Lower lobe of right lung (tissue), 2 donors: ENCODE measurements around the gene TMEM200B. TPM values are rescaled to one million over a fixed set of nuclear protein-coding genes. Genes with fewer than 3 reads are reported as not detected.
"Not testable (repeated sequence)": the region's sequence is repeated elsewhere in the genome, so short reads cannot be mapped to it uniquely, and the experiment has no call there.

ENCODE experiments used
- ATAC-seq, 2 donors: fragments of 200-7000 bp; cut with Tn5 transposase; one replicate each; pipeline ENCODE4 v1.9.1; 2020 to 2022; ENCODE audit warnings: mild to moderate bottlenecking in 2 of 2, moderate library complexity in 2 of 2
- DNase-seq: peaks from one replicate; pipeline ENCODE4 v3.0.0-alpha.2; 2020
- H3K27ac ChIP-seq: fragments of 200-600 bp; one replicate; pipeline ENCODE4 v1.8.0; 2022
- H3K27me3 ChIP-seq: fragments of 200-600 bp; one replicate; pipeline ENCODE4 v1.8.0; 2022; ENCODE audit warnings: low read depth
- H3K36me3 ChIP-seq: fragments of 200-600 bp; one replicate; pipeline ENCODE4 v1.8.0; 2022; ENCODE audit warnings: mild to moderate bottlenecking
- H3K4me1 ChIP-seq: fragments of 200-600 bp; one replicate; pipeline ENCODE4 v1.8.0; 2022
- H3K4me3 ChIP-seq: fragments of 200-600 bp; one replicate; pipeline ENCODE4 v1.8.0; 2022; ENCODE audit warnings: mild to moderate bottlenecking
- H3K9me3 ChIP-seq: fragments of 200-600 bp; one replicate; pipeline ENCODE4 v1.8.0; 2022
- CTCF ChIP-seq: fragments of 200-600 bp; IDR thresholded peaks from one replicate; pipeline ENCODE4 v1.8.0; 2022; ENCODE audit warnings: antibody characterized with exemption, mild to moderate bottlenecking
- intact Hi-C: fragments of 100-400 bp; cut with DNase I; formaldehyde crosslinking; loops from one replicate; pipeline ENCODE4 v1.11.0; 2022
- total RNA-seq: library from RNA; stranded (reverse); fragmentation: NEBNext Ultra II Directional; extraction: Animal tissue kit (Norgen Biotek cat#: 25700); gene quantifications from one replicate; pipeline ENCODE4 v1.2.1, GENCODE V29; 2021
- donor health status: DM: no; HTN: yes; CAD: no; lungs with severe emphysema.

The TMEM200B gene
- total RNA-seq, 1 donor from 2014 or later = 4.3 TPM

- Histone ChIP-seq H3K36me3 (peaks cover 73% of the 10 kb centered on the region), H3K27ac (no peak overlapping the region), H3K4me1 (peaks cover 42% of the 10 kb centered on the region), H3K27me3 (no peaks in the 10 kb centered on the region), H3K9me3 (no peaks in the 10 kb centered on the region), H3K4me3 (no peak overlapping the region)
- DNase-seq = no peak
- ATAC-seq = no peak
- intact Hi-C loops = no loop called here
- no peak for TF ChIP-seq CTCF
These were observed 36.1 kb upstream of the TMEM200B start for GRCh38 chr1:29159773-29160172.

GRCh38 chr1:29157269-29157601, 33.5 kb upstream of the TMEM200B start:
- Histone ChIP-seq H3K4me3 (no peak overlapping the region), H3K4me1 (peaks cover 33% of the 10 kb centered on the region), H3K27ac (no peak overlapping the region), H3K27me3 (no peaks in the 10 kb centered on the region), H3K9me3 (no peaks in the 10 kb centered on the region), H3K36me3 (peaks cover 82% of the 10 kb centered on the region)
- no peak for ATAC-seq
- TF ChIP-seq CTCF = no peak
- no peak for DNase-seq
- intact Hi-C loops = no loop called here

- intact Hi-C loops = no loop called here
- Histone ChIP-seq H3K27me3 (no peaks in the 10 kb centered on the region), H3K27ac (peak overlapping the region; percentile 20), H3K36me3 (peaks cover 88% of the 10 kb centered on the region), H3K9me3 (no peaks in the 10 kb centered on the region), H3K4me3 (no peak overlapping the region), H3K4me1 (peaks cover 27% of the 10 kb centered on the region)
- TF ChIP-seq CTCF = no peak
- no peak for DNase-seq
- peak in 1 of 2 donors; percentile 34 for ATAC-seq
These were observed 33.0 kb upstream of the TMEM200B start for GRCh38 chr1:29156543-29157268.

DNA sequence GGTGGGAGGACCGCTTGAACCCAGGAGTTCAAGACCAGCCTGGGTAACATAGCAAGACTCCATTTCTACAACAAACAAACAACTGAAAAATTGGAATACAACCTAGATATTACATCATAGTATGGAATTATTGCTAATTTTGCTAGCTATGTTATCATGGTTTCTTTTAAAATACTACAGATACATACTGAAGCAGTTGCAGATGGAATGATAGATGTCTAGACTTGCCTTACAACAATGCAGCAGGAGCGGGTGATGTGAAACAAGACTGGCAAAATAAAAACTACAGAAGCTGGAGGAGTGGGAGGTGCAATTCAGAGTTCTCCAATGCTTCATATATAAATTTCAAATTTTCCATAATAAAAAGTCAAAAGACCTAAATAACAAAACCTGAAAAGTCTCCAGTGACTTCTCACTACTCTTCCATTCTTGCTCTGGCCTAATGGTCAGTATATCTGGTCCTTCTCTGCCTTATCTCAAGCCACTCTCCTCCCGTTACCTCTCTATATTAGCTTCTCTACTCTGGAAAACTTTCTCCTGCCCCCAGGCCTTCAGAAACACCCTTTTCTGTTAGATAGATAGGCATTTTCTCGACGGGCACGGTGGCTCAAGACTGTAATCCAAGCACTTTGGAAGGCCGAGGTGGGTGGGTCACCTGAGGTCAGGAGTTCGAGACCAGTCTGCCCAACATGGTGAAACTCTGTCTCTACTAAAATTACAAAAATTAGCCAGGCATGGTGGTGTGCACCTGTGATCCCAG, 28.5 kb upstream of the TMEM200B start:
- TF ChIP-seq CTCF = no peak
- no peak for ATAC-seq
- H3K27me3 ChIP-seq = no peaks in the 10 kb centered on the region
- H3K4me3 ChIP-seq = no peak overlapping the region
- H3K9me3 ChIP-seq = no peaks in the 10 kb centered on the region
- peaks cover 14% of the 10 kb centered on the region for H3K4me1 ChIP-seq
- no peak for DNase-seq
- intact Hi-C loops = no loop called here
- H3K36me3 ChIP-seq = peaks cover 100% of the 10 kb centered on the region
- no peak overlapping the region for H3K27ac ChIP-seq

GRCh38 chr1:29150346-29150745, 26.6 kb upstream of the TMEM200B start:
- H3K27ac ChIP-seq, H3K9me3 ChIP-seq, DNase-seq, ATAC-seq, H3K27me3 ChIP-seq, H3K4me1 ChIP-seq, H3K4me3 ChIP-seq, intact Hi-C loops: not testable (repeated sequence)
- peaks cover 100% of the 10 kb centered on the region for H3K36me3 ChIP-seq
